Activated effector memory CD4-positive, alpha-beta T cell treated with Interleukin-2 at 50 U/mL for 16 hours (primary cell): Measurements from ENCODE around the gene FRYL.
"Not testable (repeated sequence)": the region's sequence is repeated elsewhere in the genome, so short reads cannot be mapped to it uniquely, and the experiment has no call there.

Source experiments
- DNase-seq: peaks from one replicate; pipeline ENCODE4 v3.0.0-alpha.2; 2020

The FRYL gene

DNA sequence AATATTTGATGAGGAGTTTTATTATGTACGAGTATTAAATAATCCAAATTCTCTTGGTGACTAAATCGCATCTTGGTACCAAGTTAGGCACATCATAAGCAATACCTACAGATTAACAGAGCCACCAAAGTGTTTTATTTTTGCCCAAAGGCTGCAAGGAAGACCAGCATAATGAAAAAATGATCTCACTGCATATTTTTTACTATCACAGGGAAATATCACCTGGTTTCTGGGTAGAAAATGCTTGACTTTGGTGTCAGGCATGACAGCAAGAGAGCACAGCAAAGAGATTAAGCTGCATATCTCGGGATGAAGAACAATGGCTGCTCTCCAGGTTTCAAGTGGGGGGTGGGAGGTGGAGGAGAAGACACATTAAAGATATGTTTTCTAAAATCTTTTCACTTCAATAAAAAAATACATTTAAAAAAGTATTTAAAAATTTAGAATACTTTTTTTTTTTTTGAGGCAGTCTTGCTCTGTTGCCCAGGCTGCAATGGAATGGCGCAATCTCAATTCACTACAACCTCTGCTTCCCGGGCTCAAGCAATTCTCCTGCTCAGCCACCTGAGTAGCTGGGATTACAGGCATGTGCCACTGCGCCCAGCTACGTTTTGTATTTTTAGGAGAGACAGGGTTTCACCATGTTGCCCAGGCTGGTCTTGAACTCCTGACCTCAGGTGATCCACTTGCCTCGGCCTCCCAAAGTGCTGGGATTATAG is 86.1 kb downstream of the FRYL start:
- no peak for DNase-seq

DNA sequence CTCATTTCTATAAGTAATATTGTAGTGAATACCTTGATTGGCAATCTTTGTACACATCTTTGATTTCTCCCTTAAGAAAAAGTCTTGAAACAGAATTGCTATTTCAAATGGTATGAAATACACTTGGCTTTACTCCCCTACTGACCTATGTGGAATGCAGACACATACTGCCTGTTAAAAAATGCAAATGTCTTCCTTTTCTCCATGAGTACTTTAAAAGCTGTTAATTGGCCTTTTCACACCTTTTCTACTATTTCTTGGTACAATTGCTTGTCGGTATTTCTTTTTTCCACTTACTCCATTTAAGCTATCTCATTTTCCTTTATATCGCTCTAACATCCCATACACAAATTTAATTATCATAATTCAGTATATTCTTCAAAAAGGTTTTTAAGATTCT is 87.2 kb downstream of the FRYL start:
- no peak for DNase-seq

- no peak for DNase-seq
These were observed 88.0 kb downstream of the FRYL start for GRCh38 chr4:48692044-48692443.

GRCh38 chr4:48688953-48689352 is 91.1 kb downstream of the FRYL start:
- no peak for DNase-seq

DNA sequence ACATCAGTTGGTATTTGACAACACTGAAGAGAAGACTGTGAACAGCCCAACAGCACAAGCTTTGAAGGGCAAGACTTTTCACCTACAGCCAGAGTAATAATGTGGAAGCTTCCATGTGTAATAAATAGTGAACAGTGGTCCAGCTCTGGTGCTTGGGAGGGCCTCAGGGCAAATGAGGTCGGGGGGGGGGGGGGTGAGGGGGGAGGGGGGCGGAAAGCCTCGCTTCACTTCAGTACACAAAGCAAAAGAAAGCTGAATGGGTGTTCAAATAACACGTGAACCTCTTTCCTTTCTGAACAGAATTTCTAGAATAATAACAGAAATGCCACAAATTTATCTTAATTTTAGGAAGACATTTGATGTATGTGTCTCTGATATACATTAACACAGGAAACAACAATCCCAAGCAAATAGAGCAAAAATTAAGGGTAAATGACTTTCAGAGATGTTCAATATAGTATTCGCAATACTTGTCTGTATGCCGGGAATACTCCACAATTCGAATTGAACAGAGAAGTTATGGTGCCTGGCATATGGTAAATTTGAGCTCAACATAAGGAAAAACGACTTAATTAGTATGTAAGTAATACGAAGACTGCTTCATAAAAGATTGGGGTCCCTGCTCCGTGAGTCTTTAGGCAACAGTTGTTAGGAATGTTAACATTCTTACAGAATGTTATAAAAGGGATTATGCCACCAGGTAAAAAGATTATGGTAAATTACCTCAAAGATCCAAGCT is 92.6 kb downstream of the FRYL start:
- DNase-seq = no peak

DNA sequence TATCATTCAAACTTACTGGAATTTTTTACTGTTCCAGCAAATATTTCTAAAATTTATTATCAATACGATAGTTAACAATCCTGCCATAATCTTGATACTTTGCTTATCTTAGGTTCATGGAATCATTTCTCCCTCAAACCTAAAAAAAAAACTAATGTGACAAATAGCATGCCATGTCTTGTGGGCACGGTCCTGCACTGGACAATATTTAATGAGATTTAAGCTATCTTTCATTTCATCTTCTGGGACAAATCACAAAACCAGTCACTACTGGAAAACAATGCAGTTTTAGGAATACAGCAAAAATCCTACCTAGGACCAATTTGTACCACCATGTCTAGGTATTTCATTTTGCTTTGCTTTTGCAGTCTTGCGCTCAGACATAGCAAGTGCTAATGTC is 93.7 kb downstream of the FRYL start:
- no peak for DNase-seq

- DNase-seq = no peak
These were observed 96.1 kb downstream of the FRYL start for GRCh38 chr4:48683784-48684666.

- DNase-seq = not testable (repeated sequence)
These were observed 97.2 kb downstream of the FRYL start for GRCh38 chr4:48682870-48683269.

GRCh38 chr4:48681856-48682255 is 98.2 kb downstream of the FRYL start:
- no peak for DNase-seq

DNA sequence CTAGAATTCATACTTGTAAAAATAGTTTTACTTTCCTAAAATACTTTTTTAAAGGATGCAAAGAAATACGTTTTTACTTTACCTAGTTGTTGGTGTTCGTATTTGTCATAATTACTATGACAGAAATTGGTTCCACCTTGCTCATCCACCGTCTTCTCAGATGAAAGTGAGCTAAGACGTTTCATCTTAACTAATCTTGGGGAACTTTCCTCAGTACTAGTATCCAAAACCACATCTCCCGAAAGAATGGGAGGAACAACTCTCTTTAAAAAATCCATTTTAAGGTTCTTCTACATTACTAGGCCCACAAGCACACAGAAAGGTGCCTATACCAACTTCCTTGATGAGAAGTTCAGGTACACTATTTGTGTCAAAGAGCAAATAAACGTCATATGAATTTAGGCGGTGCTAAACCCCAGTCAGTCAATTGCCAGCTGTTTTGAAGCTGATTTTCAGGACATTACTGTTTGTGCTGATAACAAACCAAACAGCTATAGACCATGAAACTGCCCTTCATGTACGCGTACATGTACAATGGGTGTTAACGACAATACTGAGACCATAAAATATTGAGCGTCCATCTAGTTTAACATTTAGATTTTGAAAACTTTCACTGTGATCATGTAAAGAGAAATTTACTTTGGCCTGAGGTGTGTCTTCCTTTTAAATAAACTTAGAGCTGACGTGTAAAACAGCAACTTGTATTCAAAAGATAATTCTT is 99.1 kb downstream of the FRYL start:
- DNase-seq = no peak

DNA sequence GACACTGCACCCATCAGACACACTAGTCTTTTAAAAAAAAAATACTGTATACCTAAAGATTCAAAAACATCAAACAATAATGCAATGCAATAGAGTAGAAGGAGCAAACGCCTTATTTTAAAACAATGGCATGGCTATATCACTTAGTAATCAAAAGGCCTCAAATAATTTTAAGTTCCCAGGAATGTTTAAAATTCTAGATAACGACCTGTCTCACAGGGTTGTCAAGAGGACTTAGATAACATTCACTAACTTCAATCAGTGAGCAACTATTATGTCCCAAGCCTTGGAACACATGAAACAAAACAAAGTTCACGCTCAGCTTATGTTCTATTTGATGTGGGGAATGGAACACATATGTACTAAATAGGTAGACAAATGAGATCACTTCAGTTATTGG is 106.5 kb downstream of the FRYL start:
- no peak for DNase-seq

GRCh38 chr4:48670587-48670986 is 109.5 kb downstream of the FRYL start:
- no peak for DNase-seq

GRCh38 chr4:48669086-48669485 is 111.0 kb downstream of the FRYL start:
- no peak for DNase-seq

- DNase-seq = no peak
These were observed 111.6 kb downstream of the FRYL start for GRCh38 chr4:48668254-48669017.

DNA sequence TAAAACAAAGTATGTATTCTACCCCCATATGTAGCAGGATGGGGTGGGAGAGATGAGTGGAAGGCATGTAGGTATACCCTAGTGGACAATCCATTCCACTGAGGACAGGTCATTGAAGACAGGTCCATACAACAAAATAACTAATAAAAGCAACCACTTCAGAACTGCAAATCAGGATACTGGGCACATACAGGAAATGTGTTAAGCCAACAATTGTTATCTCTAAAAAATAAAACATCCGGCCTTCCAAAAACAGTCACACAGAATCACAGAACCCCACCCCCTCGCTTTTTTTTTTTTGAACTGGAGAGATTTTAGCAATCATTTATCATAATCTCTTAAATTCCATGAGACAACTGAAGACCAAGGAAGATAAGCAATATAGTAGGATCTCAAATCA is 112.9 kb downstream of the FRYL start:
- no peak for DNase-seq

GRCh38 chr4:48665555-48666186 is 114.4 kb downstream of the FRYL start:
- DNase-seq = no peak

GRCh38 chr4:48664938-48665337 is 115.1 kb downstream of the FRYL start:
- DNase-seq = no peak

GRCh38 chr4:48661391-48661790 is 118.7 kb downstream of the FRYL start:
- DNase-seq = no peak

DNA sequence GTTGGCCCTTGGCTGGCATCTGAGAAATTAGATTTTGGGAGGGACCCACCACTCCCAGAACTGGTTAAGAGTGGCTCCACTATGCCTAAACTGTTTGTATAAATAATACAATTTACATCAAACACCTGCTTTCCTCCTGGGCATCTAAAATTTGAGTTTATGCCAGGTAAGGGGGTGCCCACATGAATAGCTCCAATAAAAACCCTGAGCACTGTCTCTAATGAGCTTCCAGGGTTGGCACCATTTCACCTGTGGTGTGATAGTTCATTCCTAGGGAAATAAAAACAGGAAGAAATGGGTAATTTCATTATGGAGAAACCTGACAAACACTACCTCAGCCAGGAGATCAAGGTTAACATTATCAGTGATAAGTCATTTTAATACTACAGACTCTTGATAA is 119.7 kb downstream of the FRYL start:
- DNase-seq = no peak

DNA sequence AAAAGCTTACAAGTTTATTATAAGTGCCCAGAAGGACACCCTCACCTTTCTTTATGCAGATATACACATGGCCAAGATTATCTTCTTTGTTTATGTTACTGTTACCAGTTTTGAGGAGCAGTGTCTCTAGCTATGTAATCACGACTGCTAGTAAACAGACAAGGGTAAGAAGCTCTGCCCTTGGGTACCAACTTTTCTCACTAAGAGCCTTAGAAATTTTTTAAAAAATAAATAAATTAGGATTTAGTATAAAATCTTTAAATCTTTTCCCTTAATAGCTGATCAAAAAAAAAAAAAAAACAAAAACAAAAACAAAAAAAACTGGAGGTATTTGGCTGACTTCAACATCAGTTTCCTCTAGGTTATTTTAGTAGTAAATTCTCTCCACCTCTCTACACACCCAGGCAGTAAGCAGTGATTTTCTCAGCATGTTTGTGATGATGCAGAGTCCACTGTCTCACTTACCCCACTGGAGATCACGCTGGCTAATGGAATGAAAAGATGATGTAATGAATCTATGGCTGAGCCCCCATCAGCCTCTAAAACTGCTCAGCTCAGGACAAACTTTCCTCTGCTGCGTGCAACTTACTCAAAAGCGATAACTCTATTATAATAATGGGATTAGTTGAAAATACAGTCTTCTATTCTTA is 125.9 kb downstream of the FRYL start:
- DNase-seq = no peak
